GM12878 (cell line): ENCODE measurements around the gene GNAO1. TPM values are rescaled to one million over a fixed set of nuclear protein-coding genes. Genes with fewer than 3 reads are reported as not detected.

Source experiments
- ATAC-seq: fragments of 200-7000 bp; cut with Tn5 transposase; 3 replicates; pipeline ENCODE4 v1.9.1; 2020; ENCODE audit warnings: mild to moderate bottlenecking, moderate library complexity
- BruUV-seq: library from RNA; stranded (reverse); fragments of 400-500 nt; replicated peaks from 2 replicates; lab custom pipeline; 2021; lab: Mats Ljungman, UMichigan
- CTCF ChIA-PET: fragments of 300-600 bp; sonication (Branson Sonifier 250); formaldehyde crosslinking; extraction: SDS; loops from one replicate; lab custom pipeline; 2021; ENCODE audit warnings: inconsistent platforms; lab: Yijun Ruan, JAX
- POLR2A ChIA-PET: fragments of 350-600 bp; formaldehyde crosslinking; extraction: SDS; loops from one replicate; lab custom pipeline; 2021; ENCODE audit warnings: inconsistent platforms; lab: Charles Lee
- RAD21 ChIA-PET: fragments of 300-600 bp; sonication (Branson Sonifier 250); formaldehyde crosslinking; loops from one replicate; lab custom pipeline; 2023; ENCODE audit warnings: antibody characterized with exemption; ENCODE audit not compliant: unreplicated experiment; lab: Charles Lee
- SMC1A ChIA-PET: fragments of 300-600 bp; sonication (Branson Sonifier 250); formaldehyde crosslinking; loops from one replicate; lab custom pipeline; 2023; ENCODE audit not compliant: unreplicated experiment, uncharacterized antibody; lab: Charles Lee
- DNase-seq: peaks from one replicate; pipeline ENCODE4 v3.0.0-alpha.2; 2011; ENCODE audit warnings: low read depth, low spot score
- FAIRE-seq: peaks from 3 replicates; lab custom pipeline; 2011; peaks lifted over from hg19 to GRCh38; lab: Jason Lieb, UNC
- H2AFZ ChIP-seq: 2 replicates; pipeline ENCODE4 v1.6.0; 2011; ENCODE audit warnings: low read depth, low read length, control low read depth; ENCODE audit not compliant: control insufficient read depth
- H3K27ac ChIP-seq: 2 replicates; pipeline ENCODE4 v1.5.1; 2011; ENCODE audit warnings: control low read depth; ENCODE audit not compliant: control insufficient read depth, insufficient read depth
- H3K27me3 ChIP-seq, 2 experiments: replicated peaks in 1 of 2; 2 replicates each; pipeline versions ENCODE4 v1.6.0 to v1.6.1; 2011; ENCODE audit warnings: low read length in 1 of 2; ENCODE audit not compliant: control insufficient read depth in 2 of 2, insufficient read depth in 2 of 2
- H3K36me3 ChIP-seq, 2 experiments: 2 replicates each; pipeline ENCODE4 v1.5.1; 2011; ENCODE audit warnings: low read length in 1 of 2; ENCODE audit not compliant: control insufficient read depth in 2 of 2, insufficient read depth in 2 of 2
- H3K4me1 ChIP-seq: 2 replicates; pipeline ENCODE4 v1.6.1; 2011; ENCODE audit warnings: mild to moderate bottlenecking, low read length, moderate library complexity, mixed read lengths; ENCODE audit not compliant: control insufficient read depth, insufficient read depth
- H3K4me2 ChIP-seq: 2 replicates; pipeline ENCODE4 v1.6.0; 2011; ENCODE audit warnings: control low read depth; ENCODE audit not compliant: control insufficient read depth, insufficient read depth
- H3K4me3 ChIP-seq: fragments of 200-600 bp; sonication (generic); 2 replicates; pipeline ENCODE4 v1.5.1; 2016
- H3K79me2 ChIP-seq: 2 replicates; pipeline ENCODE4 v1.6.0; 2011; ENCODE audit warnings: low read length; ENCODE audit not compliant: control insufficient read depth, insufficient read depth
- H3K9ac ChIP-seq: 2 replicates; pipeline ENCODE4 v1.8.0; 2011; ENCODE audit warnings: low read length, control low read depth, mixed read lengths; ENCODE audit not compliant: control insufficient read depth, insufficient read depth
- H3K9me3 ChIP-seq: replicated peaks from 3 replicates; pipeline ENCODE4 v1.5.1; 2011; ENCODE audit warnings: mild to moderate bottlenecking, low read length; ENCODE audit not compliant: control insufficient read depth, insufficient read depth
- H4K20me1 ChIP-seq: 2 replicates; pipeline ENCODE4 v1.6.0; 2011; ENCODE audit not compliant: control insufficient read depth, insufficient read depth
- ESRRA ChIP-seq: IDR thresholded peaks from 2 replicates; pipeline ENCODE4 v1.6.1; 2012; ENCODE audit warnings: mild to moderate bottlenecking, low read length, improper control_type of control experiment
- JUND ChIP-seq: IDR thresholded peaks from 2 replicates; pipeline ENCODE4 v1.6.1; 2012; ENCODE audit warnings: low read depth, mild to moderate bottlenecking, low read length, improper control_type of control experiment, moderate library complexity
- NFXL1 ChIP-seq: fragments of 450-650 bp; IDR thresholded peaks from 2 replicates; pipeline ENCODE4 v1.6.1; 2017; ENCODE audit warnings: antibody characterized with exemption, mild to moderate bottlenecking, borderline replicate concordance
- NRF1 ChIP-seq: conservative IDR thresholded peaks from 2 replicates; pipeline ENCODE4 v1.6.1; 2011; ENCODE audit warnings: mild to moderate bottlenecking, low read depth, low read length, improper control_type of control experiment
- PAX8 ChIP-seq: fragments of 450-650 bp; IDR thresholded peaks from 2 replicates; pipeline ENCODE4 v1.6.1; 2017; ENCODE audit warnings: mild to moderate bottlenecking, moderate library complexity
- SMAD1 ChIP-seq: fragments of 450-650 bp; IDR thresholded peaks from 2 replicates; pipeline ENCODE4 v1.6.1; 2018; ENCODE audit warnings: mild to moderate bottlenecking, low read depth; ENCODE audit not compliant: partially characterized antibody
- SMC3 ChIP-seq: IDR thresholded peaks from 2 replicates; pipeline ENCODE4 v1.6.1; 2011; ENCODE audit warnings: low read length, improper control_type of control experiment, borderline replicate concordance
- SREBF2 ChIP-seq: IDR thresholded peaks from 2 replicates; pipeline ENCODE4 v1.6.1; 2012; ENCODE audit warnings: mild to moderate bottlenecking, low read length
- TCF7 ChIP-seq: IDR thresholded peaks from 2 replicates; pipeline ENCODE4 v1.6.1; 2014; ENCODE audit warnings: antibody characterized with exemption, borderline replicate concordance
- YBX1 ChIP-seq: fragments of 450-650 bp; IDR thresholded peaks from 2 replicates; pipeline ENCODE4 v1.6.1; 2016; ENCODE audit warnings: antibody characterized with exemption
- WGBS: methylation state at CpG from one replicate; pipeline ENCODE4 v1.1.6; 2016; ENCODE audit warnings: low lambda C conversion rate; ENCODE audit not compliant: insufficient replicate concordance, insufficient coverage; ENCODE audit errors: missing lambda C conversion rate; 5-methylcytosine and 5-hydroxymethylcytosine counted together
- in situ Hi-C: fragments of 300-500 bp; cut with MboI; formaldehyde crosslinking; loops from 9 replicates; pipeline ENCODE4 v1.14.3; 2018; ENCODE audit warnings: mixed read lengths
- intact Hi-C: fragments of 100-400 bp; cut with micrococcal nuclease; formaldehyde crosslinking; loops from one replicate; pipeline ENCODE4 v1.14.2; 2022; ENCODE audit not compliant: unreplicated experiment
- polyA plus RNA-seq, 11 experiments: library from polyadenylated mRNA; depleted of rRNA in 4 of 11; unstranded in 6 of 11; stranded (reverse) in 5 of 11; fragments of >200 nt; fragmentation: Nextera tagmentation in 4 of 11; fragmentation: Illumina TruSeq in 1 of 11; extraction: Ambion mirVana in 4 of 11; extraction: Trizol in 1 of 11; gene quantifications; 1 replicate in 1 of 11; 2 replicates in 10 of 11; pipeline versions ENCODE4 v1.2.1 to v1.2.3, GENCODE V29; 2011 to 2016; ENCODE audit warnings: inconsistent platforms in 2 of 11, missing spikeins in 2 of 11, low read depth in 1 of 11
- total RNA-seq, 4 experiments: library from RNA; depleted of rRNA in 3 of 4; stranded (reverse); fragments of >200 nt in 3 of 4; fragmentation: Illumina TruSeq in 1 of 4; extraction: Trizol in 1 of 4; gene quantifications; 2 replicates each; pipeline versions ENCODE4 v1.2.1 to v1.2.3, GENCODE V29; 2013 to 2021
- TF ChIP-seq, protein P1 (sequence below): fragments of 450-650 bp; IDR thresholded peaks from 2 replicates; pipeline ENCODE4 v1.6.1; 2017; ENCODE audit warnings: mild to moderate bottlenecking, moderate library complexity
- TF ChIP-seq, protein P2 (sequence below): fragments of 450-650 bp; IDR thresholded peaks from 2 replicates; pipeline ENCODE4 v1.6.1; 2017; ENCODE audit warnings: mild to moderate bottlenecking

GNAO1 gene
- total and polyA plus RNA-seq, 10 of the 15 experiments (the other 5 are each of a cell fraction or from before 2014, with no cell fraction given), result 0.05 to 0.28 (median 0.14) TPM; not detected in 6

DNA sequence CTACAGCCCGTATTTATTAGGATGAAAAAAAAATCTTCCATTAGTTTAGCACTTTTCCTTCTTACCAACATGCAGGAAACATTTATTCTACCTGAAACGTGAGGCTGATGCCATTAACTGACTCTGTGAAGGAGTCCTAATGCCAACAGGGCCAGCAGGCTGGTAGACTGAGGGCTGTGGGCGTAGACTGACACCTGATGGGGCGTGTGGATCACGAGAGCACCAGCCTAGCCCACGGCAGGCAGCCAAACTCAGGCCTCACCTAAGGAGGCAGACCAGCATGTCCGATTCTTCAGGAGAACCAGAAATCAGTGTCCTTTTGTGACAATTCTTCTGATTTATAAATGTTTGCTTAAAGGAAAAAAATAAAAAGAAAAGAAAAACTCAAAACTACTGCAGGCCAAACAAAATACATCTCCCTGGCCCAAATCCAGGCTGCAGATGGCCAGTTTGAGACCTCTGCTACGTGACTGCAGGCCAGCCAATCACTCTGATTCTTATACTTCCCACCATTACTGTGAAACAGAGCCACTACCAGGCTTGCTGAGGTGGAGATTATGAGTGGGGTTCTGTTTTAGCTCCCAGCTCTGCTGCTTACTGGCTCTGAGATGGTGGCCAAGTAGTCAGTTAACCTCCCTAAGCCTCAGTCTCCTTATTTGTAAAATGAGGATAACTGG is 66.5 kb downstream of the GNAO1 start:
- no peak for DNase-seq
- TF ChIP-seq ESRRA (no peak), SREBF2 (no peak), SMC3 (no peak), NRF1 (no peak), SMAD1 (no peak), JUND (no peak), TCF7 (no peak), YBX1 (no peak), PAX8 (no peak), NFXL1 (no peak)
- TF ChIP-seq, protein P1, sequence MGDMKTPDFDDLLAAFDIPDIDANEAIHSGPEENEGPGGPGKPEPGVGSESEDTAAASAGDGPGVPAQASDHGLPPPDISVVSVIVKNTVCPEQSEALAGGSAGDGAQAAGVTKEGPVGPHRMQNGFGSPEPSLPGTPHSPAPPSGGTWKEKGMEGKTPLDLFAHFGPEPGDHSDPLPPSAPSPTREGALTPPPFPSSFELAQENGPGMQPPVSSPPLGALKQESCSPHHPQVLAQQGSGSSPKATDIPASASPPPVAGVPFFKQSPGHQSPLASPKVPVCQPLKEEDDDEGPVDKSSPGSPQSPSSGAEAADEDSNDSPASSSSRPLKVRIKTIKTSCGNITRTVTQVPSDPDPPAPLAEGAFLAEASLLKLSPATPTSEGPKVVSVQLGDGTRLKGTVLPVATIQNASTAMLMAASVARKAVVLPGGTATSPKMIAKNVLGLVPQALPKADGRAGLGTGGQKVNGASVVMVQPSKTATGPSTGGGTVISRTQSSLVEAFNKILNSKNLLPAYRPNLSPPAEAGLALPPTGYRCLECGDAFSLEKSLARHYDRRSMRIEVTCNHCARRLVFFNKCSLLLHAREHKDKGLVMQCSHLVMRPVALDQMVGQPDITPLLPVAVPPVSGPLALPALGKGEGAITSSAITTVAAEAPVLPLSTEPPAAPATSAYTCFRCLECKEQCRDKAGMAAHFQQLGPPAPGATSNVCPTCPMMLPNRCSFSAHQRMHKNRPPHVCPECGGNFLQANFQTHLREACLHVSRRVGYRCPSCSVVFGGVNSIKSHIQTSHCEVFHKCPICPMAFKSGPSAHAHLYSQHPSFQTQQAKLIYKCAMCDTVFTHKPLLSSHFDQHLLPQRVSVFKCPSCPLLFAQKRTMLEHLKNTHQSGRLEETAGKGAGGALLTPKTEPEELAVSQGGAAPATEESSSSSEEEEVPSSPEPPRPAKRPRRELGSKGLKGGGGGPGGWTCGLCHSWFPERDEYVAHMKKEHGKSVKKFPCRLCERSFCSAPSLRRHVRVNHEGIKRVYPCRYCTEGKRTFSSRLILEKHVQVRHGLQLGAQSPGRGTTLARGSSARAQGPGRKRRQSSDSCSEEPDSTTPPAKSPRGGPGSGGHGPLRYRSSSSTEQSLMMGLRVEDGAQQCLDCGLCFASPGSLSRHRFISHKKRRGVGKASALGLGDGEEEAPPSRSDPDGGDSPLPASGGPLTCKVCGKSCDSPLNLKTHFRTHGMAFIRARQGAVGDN, result no peak
- TF ChIP-seq, protein P2, sequence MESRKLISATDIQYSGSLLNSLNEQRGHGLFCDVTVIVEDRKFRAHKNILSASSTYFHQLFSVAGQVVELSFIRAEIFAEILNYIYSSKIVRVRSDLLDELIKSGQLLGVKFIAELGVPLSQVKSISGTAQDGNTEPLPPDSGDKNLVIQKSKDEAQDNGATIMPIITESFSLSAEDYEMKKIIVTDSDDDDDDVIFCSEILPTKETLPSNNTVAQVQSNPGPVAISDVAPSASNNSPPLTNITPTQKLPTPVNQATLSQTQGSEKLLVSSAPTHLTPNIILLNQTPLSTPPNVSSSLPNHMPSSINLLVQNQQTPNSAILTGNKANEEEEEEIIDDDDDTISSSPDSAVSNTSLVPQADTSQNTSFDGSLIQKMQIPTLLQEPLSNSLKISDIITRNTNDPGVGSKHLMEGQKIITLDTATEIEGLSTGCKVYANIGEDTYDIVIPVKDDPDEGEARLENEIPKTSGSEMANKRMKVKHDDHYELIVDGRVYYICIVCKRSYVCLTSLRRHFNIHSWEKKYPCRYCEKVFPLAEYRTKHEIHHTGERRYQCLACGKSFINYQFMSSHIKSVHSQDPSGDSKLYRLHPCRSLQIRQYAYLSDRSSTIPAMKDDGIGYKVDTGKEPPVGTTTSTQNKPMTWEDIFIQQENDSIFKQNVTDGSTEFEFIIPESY, result no peak
- RAD21 ChIA-PET, result interaction anchor here (1.2 kb wide), 1 partner anchor 59 kb away, joined by 3 read pairs; no protein-coding TSS in a partner anchor
- no peak for FAIRE-seq
- POLR2A ChIA-PET, result no interaction called here
- H3K4me1 ChIP-seq, result no peaks in the 10 kb centered on the region
- 1% methylated on average over 8 of the region's 8 CpGs for WGBS
- SMC1A ChIA-PET, result no interaction called here
- H3K27me3 ChIP-seq, result peaks cover 6 to 13% of the 10 kb centered on the region in 2 experiments; a peak in 3 of 4 replicates
- H2AFZ ChIP-seq, result no peak overlapping the region
- H3K9ac ChIP-seq, result no peak overlapping the region
- BruUV-seq, result no TSS peak
- ATAC-seq, result no peak
- H3K27ac ChIP-seq, result no peak overlapping the region
- no peaks in the 10 kb centered on the region for H3K79me2 ChIP-seq
- CTCF ChIA-PET, result no interaction called here
- H3K4me3 ChIP-seq, result no peak overlapping the region
- no peak overlapping the region for H3K4me2 ChIP-seq
- no peaks in the 10 kb centered on the region for H3K36me3 ChIP-seq
- in situ Hi-C loops (no loop called here), intact Hi-C loops (no loop called here)
- H4K20me1 ChIP-seq, result no peaks in the 10 kb centered on the region
- no peaks in the 10 kb centered on the region for H3K9me3 ChIP-seq
